Stimulated activated CD4-positive, alpha-beta T cell treated with anti-CD3 and anti-CD28 coated beads, Interleukin-12 subunit alpha, Interleukin-12 subunit beta, amount 100 ng/mL, for 48 hours (primary cell): Measurements from ENCODE around the gene TEF.
A peak's percentile ranks its signal among the peaks of the same experiment; 100 is the strongest.

Source experiments
- DNase-seq, 3 donors: peaks; one replicate each; pipeline ENCODE4 v3.0.0-alpha.2; 2020; ENCODE audit warnings: low read depth in 2 of 3, low spot score in 1 of 3

The TEF gene

DNA sequence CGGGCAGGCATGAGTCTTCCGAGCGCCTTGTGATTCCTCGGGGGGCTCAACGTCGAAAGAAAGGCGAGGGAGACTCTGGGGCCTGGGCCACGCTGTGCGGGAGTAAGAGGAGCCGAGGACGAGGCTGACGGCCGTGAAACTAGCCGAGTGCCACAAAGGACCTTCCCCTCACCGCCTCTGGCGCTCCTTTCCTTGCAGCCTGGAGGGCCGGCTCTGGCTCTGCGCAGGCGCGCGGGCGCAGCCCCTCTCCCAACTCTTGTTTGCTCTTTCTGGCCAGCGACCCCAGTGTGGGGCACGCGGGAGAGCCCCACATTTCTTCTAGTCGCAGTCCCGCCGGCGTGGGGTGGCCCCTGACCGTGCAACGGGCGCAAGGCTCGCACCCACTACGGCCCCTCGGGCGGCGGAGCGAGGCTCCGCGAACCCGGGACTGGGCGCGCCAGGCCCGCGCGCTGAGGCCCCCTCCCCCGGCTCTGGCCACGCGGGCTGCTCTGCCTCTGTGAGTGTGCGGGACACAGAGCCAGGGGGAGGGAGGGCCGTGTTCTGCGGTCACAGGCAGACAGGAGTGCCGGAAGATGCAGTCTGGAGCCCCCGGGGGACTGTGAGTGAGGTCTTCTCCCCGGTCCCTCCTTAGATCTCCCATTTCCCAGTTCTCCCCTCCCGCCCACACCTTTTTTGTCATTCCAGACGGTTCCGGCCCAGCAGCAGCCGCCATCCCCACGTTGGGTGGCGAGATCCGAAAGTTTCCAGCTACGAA, 65.9 kb downstream of the TEF start:
- peak; percentile 27 to 62 (median 46) for DNase-seq

- peak; percentile 83 to 89 (median 85) for DNase-seq
These were observed 66.6 kb downstream of the TEF start for GRCh38 chr22:41448189-41448808.
